Activated CD8-positive, alpha-beta memory T cell treated with anti-CD3 and anti-CD28 coated beads, Interleukin-2, amount 50 U/mL, for 1 hour (primary cell): ENCODE results near the gene SIGLECL1.

Experiments
- DNase-seq: peaks from one replicate; pipeline ENCODE4 v3.0.0-alpha.2; 2020; ENCODE audit errors: extremely low read depth

SIGLECL1 gene

DNA sequence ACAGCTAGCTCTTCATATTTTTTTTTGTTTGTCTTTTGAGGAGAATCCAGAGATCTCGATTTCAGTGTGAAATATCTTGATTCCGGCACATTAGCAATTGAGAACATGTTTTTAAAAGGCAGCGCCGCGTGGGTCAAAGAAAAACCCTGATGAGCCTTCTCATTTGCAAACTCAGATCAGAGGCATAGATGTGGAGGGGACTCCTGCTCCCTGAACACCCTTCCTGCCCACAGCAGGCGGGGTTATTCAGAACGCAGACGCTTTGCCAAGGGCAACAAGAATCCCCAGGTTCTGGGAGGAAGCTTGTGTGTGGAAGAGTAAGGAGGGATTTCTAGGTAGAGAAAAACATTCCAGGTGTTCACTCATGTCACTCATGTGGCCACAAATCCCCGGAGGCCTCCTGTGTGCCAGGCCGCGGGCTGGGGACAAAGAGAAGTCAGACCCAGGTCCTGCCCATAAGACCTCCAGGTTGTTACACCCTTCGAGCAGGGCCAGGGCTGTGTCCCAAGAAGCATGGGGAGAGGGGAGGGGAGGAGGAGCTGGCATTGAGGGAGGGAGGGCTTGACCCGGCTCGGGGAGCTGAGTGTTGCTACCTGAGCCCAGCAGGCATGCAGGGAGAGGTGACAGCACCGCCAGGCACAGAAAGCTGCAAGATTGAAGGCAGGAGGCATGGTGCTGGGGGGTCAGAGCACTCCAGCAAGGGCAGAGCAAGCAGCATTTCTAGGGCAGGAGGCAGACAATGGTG lies 44.7 kb downstream of the SIGLECL1 start:
- DNase-seq, result no peak

GRCh38 chr19:51296336-51297093 lies 45.6 kb downstream of the SIGLECL1 start:
- no peak for DNase-seq

DNA sequence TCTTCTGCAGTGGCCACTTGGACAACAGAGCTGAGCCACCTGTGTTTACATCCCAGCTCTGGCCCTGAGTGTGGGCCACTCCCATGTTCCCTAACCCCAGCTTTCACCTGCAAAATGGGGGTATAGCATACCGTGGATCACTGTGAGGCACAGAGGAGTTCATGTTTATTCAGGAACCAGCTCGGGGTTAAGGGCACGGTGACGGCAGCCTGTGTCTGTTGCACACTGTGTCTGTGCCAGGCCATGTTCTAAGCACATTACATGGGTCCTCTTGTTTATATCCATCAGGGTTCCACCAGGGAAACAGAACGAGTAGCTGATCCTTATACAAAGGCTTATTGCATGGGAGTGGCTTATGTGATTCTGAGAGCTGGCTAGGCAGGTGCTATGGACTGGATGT lies 46.5 kb downstream of the SIGLECL1 start:
- no peak for DNase-seq

DNA sequence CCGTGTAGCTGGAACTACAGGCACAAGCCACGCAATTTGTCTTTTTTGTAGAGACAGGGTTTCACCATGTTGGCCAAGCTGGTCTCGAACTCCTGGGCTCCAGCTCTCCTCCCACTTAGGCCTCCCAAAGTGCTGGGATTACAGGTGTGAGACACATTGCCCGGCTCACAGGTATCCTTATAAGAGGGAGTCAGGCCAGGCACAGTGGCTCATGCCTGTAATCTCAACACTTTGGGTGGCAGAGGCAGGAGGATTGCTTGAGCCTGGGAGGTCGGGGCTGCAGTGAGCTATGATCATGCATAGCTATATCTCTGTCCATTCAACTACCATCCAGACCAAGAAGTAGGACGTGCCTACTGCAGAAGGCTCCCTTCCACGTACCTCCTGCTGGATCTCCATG lies 50.4 kb downstream of the SIGLECL1 start:
- no peak for DNase-seq

GRCh38 chr19:51305479-51305878 lies 54.6 kb downstream of the SIGLECL1 start:
- DNase-seq, result no peak

GRCh38 chr19:51311351-51312257 lies 60.7 kb downstream of the SIGLECL1 start, which contains the start of gene IGLON5:
Gene IGLON5 (plus strand): TSS chr19:51311644. CDS start chr19:51311848, 204 bp downstream.
- DNase-seq, result no peak

GRCh38 chr19:51316688-51317087 lies 65.8 kb downstream of the SIGLECL1 start:
- DNase-seq, result no peak

- DNase-seq, result no peak
Measured at GRCh38 chr19:51317376-51317775, 66.5 kb downstream of the SIGLECL1 start.

DNA sequence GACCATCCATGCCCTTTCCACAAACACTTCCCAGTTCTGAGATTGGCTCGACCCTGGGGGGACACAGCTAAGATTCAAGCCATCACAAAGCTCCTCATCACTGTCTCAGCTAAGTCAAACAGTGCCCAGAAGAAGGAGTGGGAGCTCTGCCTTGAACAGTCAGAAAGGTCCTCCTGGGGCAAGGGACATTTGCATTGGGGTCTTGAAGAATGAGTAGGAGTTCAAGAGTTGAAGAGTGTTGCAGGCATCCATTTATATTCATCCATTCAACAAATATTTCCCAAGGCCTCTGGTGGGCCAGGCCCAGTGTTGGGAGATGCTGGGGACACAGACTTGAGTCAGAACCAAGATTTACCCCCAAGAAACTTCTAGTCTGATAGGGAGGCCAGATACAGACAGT lies 67.1 kb downstream of the SIGLECL1 start:
- no peak for DNase-seq
